ENCODE results near the gene NOTCH2.

Gene NOTCH2

GRCh38 chr1:119943216-119943615 is 126.2 kb downstream of the NOTCH2 start:
- no peak for DNase-seq (ENCODE audit: low read depth in 3 of 3)

DNA sequence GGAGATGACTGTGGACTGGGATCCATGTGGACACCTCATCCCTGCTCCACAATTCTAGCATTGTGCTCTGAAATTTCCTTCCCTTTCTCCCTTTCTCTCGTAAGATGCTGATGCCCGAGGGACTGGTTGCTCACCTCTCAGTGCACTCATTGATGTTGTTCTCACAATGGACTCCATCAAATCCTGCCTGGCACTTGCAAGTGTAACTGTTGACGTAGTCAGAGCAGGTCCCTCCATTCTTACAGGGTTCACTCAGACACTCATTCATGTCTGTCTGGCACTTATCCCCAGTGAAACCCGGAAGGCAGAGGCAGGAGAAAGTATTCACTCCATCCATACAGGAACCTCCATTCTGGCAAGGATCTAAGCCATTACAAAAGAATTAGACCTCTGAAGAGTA is 128.1 kb downstream of the NOTCH2 start:
- no peak for DNase-seq (ENCODE audit: low read depth in 3 of 3)

GRCh38 chr1:119940697-119941096 is 128.8 kb downstream of the NOTCH2 start:
- DNase-seq (ENCODE audit: low read depth in 3 of 3), result no peak

DNA sequence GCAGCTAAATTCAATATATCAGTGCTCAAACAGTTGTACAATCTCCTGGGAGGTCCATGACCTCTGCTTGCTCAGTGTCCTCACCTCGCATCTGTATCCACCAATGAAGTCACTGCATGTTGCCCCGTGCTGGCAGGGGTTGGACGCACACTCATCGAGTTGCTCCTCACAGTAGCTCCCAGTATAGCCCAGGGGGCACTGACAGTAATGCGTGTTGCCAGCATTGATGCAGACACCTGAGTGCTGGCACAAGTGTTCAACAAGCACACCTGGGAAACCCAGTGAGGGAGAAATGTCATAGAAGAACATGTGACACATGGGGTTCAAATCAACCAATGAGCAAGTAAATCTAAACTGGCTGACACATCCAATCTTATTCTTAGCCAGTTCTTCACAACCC is 132.3 kb downstream of the NOTCH2 start:
- no peak for DNase-seq (ENCODE audit: low read depth in 3 of 3)

DNA sequence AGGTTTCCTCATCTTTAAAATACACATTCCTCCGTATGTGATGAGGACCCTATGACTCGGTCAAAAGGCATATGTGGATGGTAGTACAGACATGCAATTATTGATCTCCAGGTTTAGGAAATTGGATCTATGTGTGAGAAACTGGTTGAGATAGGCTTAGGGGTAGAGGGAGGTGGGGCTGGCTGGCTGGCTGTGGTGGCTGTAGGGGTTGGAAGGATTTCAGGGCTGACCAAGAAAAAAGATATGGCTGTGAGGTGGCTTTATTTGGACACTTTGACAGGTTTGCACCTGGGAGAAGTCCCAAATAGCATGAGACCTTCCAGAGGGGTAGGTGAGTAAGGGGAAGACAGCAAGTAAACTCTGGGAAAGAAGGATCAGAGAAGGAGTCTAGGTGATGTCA is 133.5 kb downstream of the NOTCH2 start:
- DNase-seq (ENCODE audit: low read depth in 3 of 3), result no peak

GRCh38 chr1:119935373-119935772 is 134.1 kb downstream of the NOTCH2 start:
- no peak for DNase-seq (ENCODE audit: low read depth in 3 of 3)

DNA sequence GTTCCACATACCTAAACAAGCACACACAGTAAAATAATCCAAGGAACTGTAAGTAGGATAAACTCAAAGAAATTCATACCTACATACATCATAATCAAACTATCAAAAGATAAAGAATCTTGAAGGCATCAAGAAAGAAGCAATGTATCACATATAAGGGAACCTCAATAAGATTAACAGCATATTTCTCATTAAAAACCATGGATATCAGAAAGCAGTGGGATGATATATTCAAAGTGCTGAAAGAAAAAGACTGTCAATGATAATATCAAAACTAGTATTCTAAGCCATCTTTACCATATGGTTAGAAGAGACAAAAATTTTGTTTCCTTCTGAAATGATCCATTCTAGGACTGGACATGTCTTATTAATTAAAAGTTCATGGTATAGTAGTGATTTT is 136.1 kb downstream of the NOTCH2 start:
- no peak for DNase-seq (ENCODE audit: low read depth in 3 of 3)

DNA sequence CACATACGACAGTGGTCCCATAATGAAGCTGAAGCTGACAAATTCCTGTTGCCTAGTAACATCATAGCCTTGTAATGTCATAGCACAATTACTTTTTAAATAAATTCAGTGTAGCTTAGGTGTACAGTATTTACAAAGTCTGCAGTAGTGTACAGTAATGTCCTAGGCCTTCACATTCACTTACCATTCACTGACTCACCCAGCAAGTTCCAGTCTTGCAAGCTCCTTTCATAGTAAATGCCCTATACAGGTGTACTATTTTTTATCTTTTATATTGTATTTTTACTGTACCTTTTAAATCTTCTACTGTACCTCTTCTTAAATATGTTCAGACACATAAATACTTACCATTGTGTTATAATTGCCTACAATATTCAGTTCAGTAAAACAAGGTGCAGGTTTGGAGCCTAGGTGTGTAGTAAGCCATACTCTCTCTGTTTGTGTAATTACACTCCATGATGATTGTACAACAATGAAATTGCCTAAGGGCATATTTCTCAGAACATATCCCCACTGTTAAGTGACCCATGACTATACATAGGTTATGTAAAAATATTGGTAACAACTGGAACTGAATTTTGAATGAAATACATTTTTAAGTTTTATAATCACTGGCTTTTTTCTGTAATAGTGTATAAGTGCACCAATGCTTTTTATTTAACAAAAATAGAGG is 139.7 kb downstream of the NOTCH2 start:
- DNase-seq (ENCODE audit: low read depth in 3 of 3), result no peak

DNA sequence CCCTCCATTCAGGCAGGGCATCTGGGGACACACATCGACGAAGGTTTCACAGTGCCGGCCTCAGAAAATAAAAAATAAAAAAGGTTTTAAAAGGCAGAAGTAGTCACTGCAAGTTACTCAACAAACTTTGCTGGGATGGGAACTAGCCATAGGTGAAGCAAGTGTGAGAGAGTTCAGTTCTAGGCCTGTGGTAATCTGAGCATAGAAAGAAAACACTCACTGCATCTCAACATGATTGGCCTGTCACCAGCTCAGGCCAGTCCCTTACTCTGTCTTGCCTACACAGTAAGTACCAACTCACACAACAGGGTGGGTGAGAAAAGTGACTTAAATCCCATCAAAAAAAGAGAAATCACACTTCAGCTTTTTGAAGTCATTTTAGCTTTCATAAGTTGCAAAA is 142.9 kb downstream of the NOTCH2 start:
- DNase-seq (ENCODE audit: low read depth in 3 of 3), result no peak

- DNase-seq (ENCODE audit: low read depth in 3 of 3), result no peak
Measured at GRCh38 chr1:119924948-119925898, 144.2 kb downstream of the NOTCH2 start.

GRCh38 chr1:119920104-119920968 is 149.1 kb downstream of the NOTCH2 start:
- DNase-seq (ENCODE audit: low read depth in 3 of 3), result no peak

GRCh38 chr1:119919241-119919640 is 150.2 kb downstream of the NOTCH2 start:
- DNase-seq (ENCODE audit: low read depth in 3 of 3), result no peak

- DNase-seq (ENCODE audit: low read depth in 3 of 3), result no peak
Measured at GRCh38 chr1:119918301-119918700, 151.2 kb downstream of the NOTCH2 start.

GRCh38 chr1:119917304-119918055 is 152.0 kb downstream of the NOTCH2 start:
- no peak for DNase-seq (ENCODE audit: low read depth in 3 of 3)

DNA sequence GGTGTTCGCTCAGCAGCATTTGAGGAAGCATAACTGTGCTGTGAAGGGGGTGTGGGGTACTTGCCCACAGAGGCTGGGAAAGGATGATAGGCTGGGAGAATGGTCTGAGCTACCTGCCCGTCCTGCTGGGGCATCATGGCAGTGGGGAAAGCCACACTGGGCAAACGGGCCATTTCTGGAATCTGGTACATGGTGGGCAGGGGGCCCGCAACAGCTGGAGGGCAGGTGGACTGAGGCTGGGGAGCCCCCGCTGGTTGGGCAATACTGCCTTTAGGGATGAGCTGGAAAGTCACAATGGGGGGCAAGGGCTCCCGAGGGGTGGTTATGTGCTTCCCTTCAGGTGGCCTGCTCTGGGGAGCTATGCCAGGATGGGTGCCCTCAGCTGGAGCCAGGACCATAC is 153.9 kb downstream of the NOTCH2 start:
- no peak for DNase-seq (ENCODE audit: low read depth in 3 of 3)

- no peak for DNase-seq (ENCODE audit: low read depth in 3 of 3)
Measured at GRCh38 chr1:119914071-119914470, 155.4 kb downstream of the NOTCH2 start.

DNA sequence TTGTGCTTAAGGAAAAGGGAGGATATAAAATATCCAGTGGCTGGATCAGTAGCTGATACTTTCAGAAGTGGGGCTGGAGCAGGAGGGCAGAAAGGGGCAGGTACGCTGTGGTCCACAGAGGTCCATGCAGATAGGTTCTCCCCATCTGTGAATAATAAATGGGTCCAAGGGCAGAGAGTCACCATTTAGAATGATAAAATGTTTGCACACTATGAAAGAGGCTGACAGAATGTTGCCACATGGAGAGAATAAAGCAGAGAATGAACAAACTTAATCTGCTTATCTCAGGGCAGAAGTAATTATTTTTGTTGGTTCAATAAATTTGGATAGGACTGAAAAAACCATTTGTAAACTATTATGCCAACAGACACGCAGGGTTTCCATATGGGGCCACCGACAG is 156.5 kb downstream of the NOTCH2 start:
- DNase-seq (ENCODE audit: low read depth in 3 of 3), result no peak

- no peak for DNase-seq (ENCODE audit: low read depth in 3 of 3)
Measured at GRCh38 chr1:119911775-119912174, 157.7 kb downstream of the NOTCH2 start.

- no peak for DNase-seq (ENCODE audit: low read depth in 3 of 3)
Measured at GRCh38 chr1:119910618-119911017, 158.8 kb downstream of the NOTCH2 start.

- DNase-seq (ENCODE audit: low read depth in 3 of 3), result no peak
Measured at GRCh38 chr1:119909890-119910596, 159.4 kb downstream of the NOTCH2 start.

- no peak for DNase-seq (ENCODE audit: low read depth in 3 of 3)
Measured at GRCh38 chr1:119908661-119909060, 160.8 kb downstream of the NOTCH2 start.

Data from stimulated activated CD4-positive, alpha-beta T cell treated with anti-CD3 and anti-CD28 coated beads, TNF-alpha, amount 100 ng/mL, for 4 hours (primary cell).